ENCODE measurements around the gene LAMA5.

The LAMA5 gene

GRCh38 chr20:62267543-62267942, 99.6 kb downstream of the LAMA5 start:
- Histone ChIP-seq H3K4me1 (ENCODE audit: insufficient read depth, low read length) (no peaks in the 10 kb centered on the region), H3K27me3 (ENCODE audit: insufficient read depth, low read length, poor library complexity) (no peaks in the 10 kb centered on the region), H3K9me3 (ENCODE audit: insufficient read depth, low read length, severe bottlenecking) (no peaks in the 10 kb centered on the region), H3K9ac (ENCODE audit: low read depth, low read length) (no peak overlapping the region), H4K20me1 (ENCODE audit: insufficient read depth, low read length) (peaks cover 21% of the 10 kb centered on the region), H3K4me3 (ENCODE audit: low read depth in 1 of 2, low read length in 2 of 2) (no peak overlapping the region), H3K79me2 (ENCODE audit: insufficient read depth, low read length) (no peaks in the 10 kb centered on the region), H3K36me3 (ENCODE audit: insufficient read depth, low read length) (peaks cover 61% of the 10 kb centered on the region), H2AFZ (ENCODE audit: low read depth, low read length) (no peak overlapping the region), H3K27ac (ENCODE audit: low read length) (no peak overlapping the region), H3K4me2 (ENCODE audit: insufficient read depth, low read length) (no peak overlapping the region)
- ATAC-seq (ENCODE audit: insufficient read depth, low read depth), result no peak
- no peak for TF ChIP-seq EZH2 (IDR thresholded peaks at IDR 0.05; ENCODE audit: borderline replicate concordance, low read depth, low read length, severe bottlenecking)
- DNase-seq, result no peak

DNA sequence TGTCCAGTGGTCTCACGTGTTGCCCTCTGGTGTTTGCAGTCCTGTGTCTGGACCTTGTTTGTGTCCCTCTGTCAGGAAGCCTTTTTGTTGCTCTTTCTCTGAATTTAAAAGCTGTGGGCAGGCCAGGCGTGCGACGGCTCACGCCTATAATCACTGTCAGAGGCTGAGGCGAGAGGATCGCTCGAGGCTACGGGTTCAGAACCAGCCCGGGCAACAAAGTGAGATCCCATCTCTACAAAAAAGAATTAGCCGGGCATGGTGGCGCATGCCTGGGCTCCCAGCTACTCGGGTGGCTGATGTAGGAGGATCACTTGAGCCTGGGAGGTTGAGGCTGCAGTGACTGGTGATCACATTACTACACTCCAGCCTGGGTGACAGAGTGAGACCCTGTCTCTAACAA, 100.3 kb downstream of the LAMA5 start:
- Histone ChIP-seq H3K36me3 (ENCODE audit: insufficient read depth, low read length) (peaks cover 61% of the 10 kb centered on the region), H2AFZ (ENCODE audit: low read depth, low read length) (no peak overlapping the region), H3K27me3 (ENCODE audit: insufficient read depth, low read length, poor library complexity) (no peaks in the 10 kb centered on the region), H3K79me2 (ENCODE audit: insufficient read depth, low read length) (no peaks in the 10 kb centered on the region), H3K4me1 (ENCODE audit: insufficient read depth, low read length) (no peaks in the 10 kb centered on the region), H3K9me3 (ENCODE audit: insufficient read depth, low read length, severe bottlenecking) (no peaks in the 10 kb centered on the region), H3K27ac (ENCODE audit: low read length) (no peak overlapping the region), H3K4me3 (ENCODE audit: low read depth in 1 of 2, low read length in 2 of 2) (no peak overlapping the region), H3K9ac (ENCODE audit: low read depth, low read length) (no peak overlapping the region), H3K4me2 (ENCODE audit: insufficient read depth, low read length) (no peak overlapping the region), H4K20me1 (ENCODE audit: insufficient read depth, low read length) (peaks cover 21% of the 10 kb centered on the region)
- no peak for ATAC-seq (ENCODE audit: insufficient read depth, low read depth)
- DNase-seq, result no peak
- TF ChIP-seq, protein P1, sequence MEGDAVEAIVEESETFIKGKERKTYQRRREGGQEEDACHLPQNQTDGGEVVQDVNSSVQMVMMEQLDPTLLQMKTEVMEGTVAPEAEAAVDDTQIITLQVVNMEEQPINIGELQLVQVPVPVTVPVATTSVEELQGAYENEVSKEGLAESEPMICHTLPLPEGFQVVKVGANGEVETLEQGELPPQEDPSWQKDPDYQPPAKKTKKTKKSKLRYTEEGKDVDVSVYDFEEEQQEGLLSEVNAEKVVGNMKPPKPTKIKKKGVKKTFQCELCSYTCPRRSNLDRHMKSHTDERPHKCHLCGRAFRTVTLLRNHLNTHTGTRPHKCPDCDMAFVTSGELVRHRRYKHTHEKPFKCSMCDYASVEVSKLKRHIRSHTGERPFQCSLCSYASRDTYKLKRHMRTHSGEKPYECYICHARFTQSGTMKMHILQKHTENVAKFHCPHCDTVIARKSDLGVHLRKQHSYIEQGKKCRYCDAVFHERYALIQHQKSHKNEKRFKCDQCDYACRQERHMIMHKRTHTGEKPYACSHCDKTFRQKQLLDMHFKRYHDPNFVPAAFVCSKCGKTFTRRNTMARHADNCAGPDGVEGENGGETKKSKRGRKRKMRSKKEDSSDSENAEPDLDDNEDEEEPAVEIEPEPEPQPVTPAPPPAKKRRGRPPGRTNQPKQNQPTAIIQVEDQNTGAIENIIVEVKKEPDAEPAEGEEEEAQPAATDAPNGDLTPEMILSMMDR (IDR thresholded peaks at IDR 0.05; ENCODE audit: borderline replicate concordance, extremely low read depth, low read length, poor library complexity, severe bottlenecking), result no peak
- no peak for TF ChIP-seq EZH2 (IDR thresholded peaks at IDR 0.05; ENCODE audit: borderline replicate concordance, low read depth, low read length, severe bottlenecking)

DNA sequence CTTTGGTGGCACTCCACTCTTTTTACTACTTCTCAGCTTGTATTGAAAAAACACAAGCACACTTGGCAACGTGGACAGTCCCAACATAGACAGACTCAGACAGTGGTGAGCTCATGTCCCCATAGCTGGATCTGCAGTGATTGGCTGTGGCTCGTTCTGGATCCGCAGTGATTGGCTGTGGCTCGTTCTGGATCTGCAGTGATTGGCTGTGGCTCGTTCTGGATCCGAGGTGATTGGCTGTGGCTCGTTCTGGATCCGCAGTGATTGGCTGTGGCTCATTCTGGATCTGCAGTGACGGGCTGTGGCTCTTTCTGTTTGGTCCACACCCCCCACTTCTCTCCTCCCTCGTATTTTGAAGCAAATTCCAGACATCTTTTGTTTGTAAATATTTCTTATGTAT, 100.8 kb downstream of the LAMA5 start:
- H3K4me3 ChIP-seq (ENCODE audit: low read depth in 1 of 2, low read length in 2 of 2), result no peak overlapping the region
- no peaks in the 10 kb centered on the region for H3K9me3 ChIP-seq (ENCODE audit: insufficient read depth, low read length, severe bottlenecking)
- H3K27ac ChIP-seq (ENCODE audit: low read length), result no peak overlapping the region
- H3K4me2 ChIP-seq (ENCODE audit: insufficient read depth, low read length), result no peak overlapping the region
- H3K4me1 ChIP-seq (ENCODE audit: insufficient read depth, low read length), result no peaks in the 10 kb centered on the region
- peaks cover 60% of the 10 kb centered on the region for H3K36me3 ChIP-seq (ENCODE audit: insufficient read depth, low read length)
- ATAC-seq (ENCODE audit: insufficient read depth, low read depth), result no peak
- H2AFZ ChIP-seq (ENCODE audit: low read depth, low read length), result no peak overlapping the region
- H3K79me2 ChIP-seq (ENCODE audit: insufficient read depth, low read length), result no peaks in the 10 kb centered on the region
- TF ChIP-seq, protein P1 (IDR thresholded peaks at IDR 0.05; ENCODE audit: borderline replicate concordance, extremely low read depth, low read length, poor library complexity, severe bottlenecking), result no peak
- no peak for TF ChIP-seq EZH2 (IDR thresholded peaks at IDR 0.05; ENCODE audit: borderline replicate concordance, low read depth, low read length, severe bottlenecking)
- peak; percentile 29 for DNase-seq
- H3K9ac ChIP-seq (ENCODE audit: low read depth, low read length), result no peak overlapping the region
- no peaks in the 10 kb centered on the region for H3K27me3 ChIP-seq (ENCODE audit: insufficient read depth, low read length, poor library complexity)
- peaks cover 18% of the 10 kb centered on the region for H4K20me1 ChIP-seq (ENCODE audit: insufficient read depth, low read length)

GRCh38 chr20:62265365-62265764, 101.7 kb downstream of the LAMA5 start:
- Histone ChIP-seq H3K36me3 (ENCODE audit: insufficient read depth, low read length) (peaks cover 68% of the 10 kb centered on the region), H3K27me3 (ENCODE audit: insufficient read depth, low read length, poor library complexity) (no peaks in the 10 kb centered on the region), H3K79me2 (ENCODE audit: insufficient read depth, low read length) (no peaks in the 10 kb centered on the region), H3K4me3 (ENCODE audit: low read depth in 1 of 2, low read length in 2 of 2) (no peak overlapping the region), H3K4me1 (ENCODE audit: insufficient read depth, low read length) (no peaks in the 10 kb centered on the region), H2AFZ (ENCODE audit: low read depth, low read length) (no peak overlapping the region), H3K4me2 (ENCODE audit: insufficient read depth, low read length) (no peak overlapping the region), H4K20me1 (ENCODE audit: insufficient read depth, low read length) (peaks cover 18% of the 10 kb centered on the region), H3K27ac (ENCODE audit: low read length) (no peak overlapping the region), H3K9ac (ENCODE audit: low read depth, low read length) (no peak overlapping the region), H3K9me3 (ENCODE audit: insufficient read depth, low read length, severe bottlenecking) (no peaks in the 10 kb centered on the region)
- TF ChIP-seq, protein P1 (IDR thresholded peaks at IDR 0.05; ENCODE audit: borderline replicate concordance, extremely low read depth, low read length, poor library complexity, severe bottlenecking), result no peak
- TF ChIP-seq EZH2 (IDR thresholded peaks at IDR 0.05; ENCODE audit: borderline replicate concordance, low read depth, low read length, severe bottlenecking), result no peak
- DNase-seq, result no peak
- ATAC-seq (ENCODE audit: insufficient read depth, low read depth), result no peak
